ENCODE data around the gene AMBP.

AMBP gene

DNA sequence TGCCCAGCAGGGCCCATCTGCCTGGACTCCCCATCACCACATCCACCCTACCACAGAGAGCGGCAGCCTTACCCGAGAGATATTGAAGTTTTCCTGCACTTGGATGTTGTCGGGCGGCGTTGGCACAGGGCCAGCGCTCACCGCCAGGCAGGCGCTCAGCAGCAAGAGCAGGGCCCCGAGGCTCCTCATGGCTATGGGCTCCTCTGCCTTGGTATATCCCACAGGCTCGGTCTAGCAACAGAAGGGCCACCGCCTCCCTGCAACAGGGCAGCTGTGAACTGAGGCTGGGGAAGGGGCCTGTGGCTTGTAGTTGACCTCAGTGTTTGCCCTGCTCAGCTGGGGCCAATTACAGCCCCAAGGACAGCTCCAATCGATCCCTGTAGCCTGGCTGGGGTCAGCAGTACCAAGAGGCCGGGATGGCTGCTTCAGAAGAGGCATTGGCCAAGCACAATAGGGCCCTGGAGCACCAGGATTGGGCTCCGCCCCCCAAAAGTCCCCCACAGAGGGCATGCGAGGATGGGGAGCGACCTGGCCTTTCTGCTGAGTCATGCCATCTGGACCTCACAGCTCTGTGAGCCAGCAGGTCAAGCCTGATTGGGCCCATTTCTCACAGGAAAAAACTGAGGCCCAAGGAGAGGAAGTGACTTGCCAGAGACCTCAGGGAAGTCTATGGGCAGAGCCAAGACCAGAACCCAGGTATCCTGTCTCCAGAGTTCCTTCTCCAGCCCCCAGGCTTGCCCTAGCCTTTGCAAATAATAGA is at the start of gene AMBP:
AMBP (minus strand) TSS at position 280 of the 760 bp plus-strand sequence; CDS start at position 189, 91 bp downstream.
- DNase-seq (ENCODE audit: low read depth): no peak
- TF ChIP-seq, protein P1, sequence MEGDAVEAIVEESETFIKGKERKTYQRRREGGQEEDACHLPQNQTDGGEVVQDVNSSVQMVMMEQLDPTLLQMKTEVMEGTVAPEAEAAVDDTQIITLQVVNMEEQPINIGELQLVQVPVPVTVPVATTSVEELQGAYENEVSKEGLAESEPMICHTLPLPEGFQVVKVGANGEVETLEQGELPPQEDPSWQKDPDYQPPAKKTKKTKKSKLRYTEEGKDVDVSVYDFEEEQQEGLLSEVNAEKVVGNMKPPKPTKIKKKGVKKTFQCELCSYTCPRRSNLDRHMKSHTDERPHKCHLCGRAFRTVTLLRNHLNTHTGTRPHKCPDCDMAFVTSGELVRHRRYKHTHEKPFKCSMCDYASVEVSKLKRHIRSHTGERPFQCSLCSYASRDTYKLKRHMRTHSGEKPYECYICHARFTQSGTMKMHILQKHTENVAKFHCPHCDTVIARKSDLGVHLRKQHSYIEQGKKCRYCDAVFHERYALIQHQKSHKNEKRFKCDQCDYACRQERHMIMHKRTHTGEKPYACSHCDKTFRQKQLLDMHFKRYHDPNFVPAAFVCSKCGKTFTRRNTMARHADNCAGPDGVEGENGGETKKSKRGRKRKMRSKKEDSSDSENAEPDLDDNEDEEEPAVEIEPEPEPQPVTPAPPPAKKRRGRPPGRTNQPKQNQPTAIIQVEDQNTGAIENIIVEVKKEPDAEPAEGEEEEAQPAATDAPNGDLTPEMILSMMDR (conservative IDR thresholded peaks at IDR 0.05; ENCODE audit: low read depth, low read length): no peak
- H3K4me3 ChIP-seq (ENCODE audit: low read depth, low read length): no peak within 1 kb of the TSS

DNA sequence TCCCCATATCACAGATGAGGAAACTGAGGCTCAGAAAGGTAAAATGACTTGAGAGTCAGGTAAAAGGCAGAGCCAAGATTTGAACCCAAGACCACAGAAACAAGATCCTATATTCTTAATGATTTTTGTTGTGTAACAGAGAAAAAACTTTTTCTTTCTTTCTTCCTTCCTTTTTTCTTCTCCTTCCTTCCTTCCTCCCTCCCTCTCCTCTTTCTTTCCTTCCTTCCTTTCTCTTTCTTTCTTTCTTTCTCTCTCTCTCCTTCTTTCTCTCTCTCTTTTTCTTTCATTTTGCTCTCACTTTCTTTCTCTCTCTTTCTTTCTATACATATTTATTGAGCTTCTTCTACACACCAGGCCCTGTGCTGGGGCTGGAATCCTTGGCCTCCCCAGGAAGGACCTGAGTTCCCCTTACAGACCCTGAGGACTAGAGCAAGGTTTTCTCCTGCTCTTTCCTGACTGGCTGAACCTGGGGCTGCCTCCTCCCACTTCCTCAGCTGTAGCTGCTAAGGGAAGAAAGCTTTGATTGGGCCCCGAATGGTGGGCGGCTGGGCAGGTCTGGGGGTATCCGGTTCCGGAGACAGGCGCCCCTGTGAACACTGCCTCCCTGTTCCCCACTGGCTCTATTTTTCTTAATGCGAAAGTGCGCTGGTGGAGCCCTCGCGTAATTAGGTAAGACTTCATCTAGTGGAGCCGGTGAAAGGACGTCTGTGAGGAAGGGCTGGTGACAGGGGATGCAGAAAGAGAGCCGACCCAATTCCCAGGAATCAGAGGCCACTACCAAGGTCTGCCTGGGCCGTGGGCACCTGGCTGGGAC is 48.4 kb upstream of the AMBP start:
- H3K4me3 ChIP-seq (ENCODE audit: low read depth, low read length): no peak overlapping the region
- TF ChIP-seq, protein P1 (conservative IDR thresholded peaks at IDR 0.05; ENCODE audit: low read depth, low read length): no peak
- no peak for DNase-seq (ENCODE audit: low read depth)

DNA sequence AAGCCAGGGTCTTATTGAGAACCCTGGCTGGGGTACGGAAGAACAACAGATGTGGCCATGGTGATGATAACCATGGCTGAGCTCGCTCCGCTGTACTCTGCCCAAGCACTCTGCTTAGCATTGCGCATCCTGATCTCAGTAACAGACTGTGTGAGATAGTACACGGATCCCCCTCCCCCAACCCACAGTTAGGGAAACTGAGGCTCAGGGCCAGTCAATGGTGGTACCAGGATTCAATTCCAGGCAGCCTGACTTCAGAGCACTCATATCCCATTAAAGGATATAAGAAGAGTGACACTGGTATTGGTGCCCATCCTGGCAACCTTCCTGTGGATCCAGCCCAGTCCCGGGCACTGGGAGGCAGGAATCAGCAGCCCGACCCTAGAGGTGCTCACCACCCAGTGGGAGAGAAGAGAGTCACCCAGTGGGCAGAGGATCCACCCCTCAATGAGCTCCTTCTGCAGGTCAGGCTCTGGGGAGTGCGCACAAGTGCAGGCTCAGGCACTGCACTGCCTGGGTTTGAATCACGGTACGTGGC is 47.4 kb upstream of the AMBP start:
- TF ChIP-seq, protein P1 (conservative IDR thresholded peaks at IDR 0.05; ENCODE audit: low read depth, low read length): no peak
- no peak overlapping the region for H3K4me3 ChIP-seq (ENCODE audit: low read depth, low read length)
- DNase-seq (ENCODE audit: low read depth): no peak

DNA sequence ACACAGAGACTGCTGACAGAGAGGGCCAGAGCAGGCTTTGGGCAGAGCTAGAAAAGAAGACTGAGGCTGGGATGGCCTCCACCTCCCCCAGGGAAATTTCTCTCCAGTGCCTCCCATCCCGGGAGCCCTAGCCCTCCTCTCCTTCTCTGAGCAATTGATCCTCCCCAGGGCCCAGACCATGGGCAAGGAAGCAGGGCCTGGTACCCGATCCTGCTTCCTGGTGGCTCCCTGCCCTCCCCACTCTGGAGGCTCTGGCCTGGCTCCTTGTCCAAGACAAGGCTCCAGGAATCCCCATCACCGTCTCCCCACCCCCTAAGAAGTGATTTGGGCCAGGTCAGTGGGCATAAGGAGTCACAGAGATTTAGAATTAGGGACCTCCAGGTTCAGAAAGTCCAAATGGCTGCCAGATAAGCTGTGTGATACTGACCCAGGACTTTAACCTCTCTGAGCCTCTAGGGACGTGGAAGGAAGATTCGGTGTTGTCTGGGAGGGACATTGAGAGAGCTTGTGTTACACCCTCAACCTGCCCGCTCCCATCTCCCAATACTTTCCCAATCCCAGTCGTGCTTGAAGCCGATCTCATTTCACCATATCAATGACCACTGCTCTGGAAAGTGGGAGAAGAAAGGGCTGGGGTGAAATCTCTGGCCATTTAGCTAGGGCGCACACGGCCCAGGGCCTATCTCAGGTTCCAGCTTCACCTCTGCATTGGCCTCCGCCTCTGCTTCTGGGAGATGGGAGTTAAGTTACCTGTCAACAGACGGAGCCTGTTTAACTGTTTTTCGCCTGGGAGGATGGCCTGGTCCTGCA is 46.8 kb upstream of the AMBP start:
- TF ChIP-seq, protein P1 (conservative IDR thresholded peaks at IDR 0.05; ENCODE audit: low read depth, low read length): no peak
- H3K4me3 ChIP-seq (ENCODE audit: low read depth, low read length): no peak overlapping the region
- no peak for DNase-seq (ENCODE audit: low read depth)

DNA sequence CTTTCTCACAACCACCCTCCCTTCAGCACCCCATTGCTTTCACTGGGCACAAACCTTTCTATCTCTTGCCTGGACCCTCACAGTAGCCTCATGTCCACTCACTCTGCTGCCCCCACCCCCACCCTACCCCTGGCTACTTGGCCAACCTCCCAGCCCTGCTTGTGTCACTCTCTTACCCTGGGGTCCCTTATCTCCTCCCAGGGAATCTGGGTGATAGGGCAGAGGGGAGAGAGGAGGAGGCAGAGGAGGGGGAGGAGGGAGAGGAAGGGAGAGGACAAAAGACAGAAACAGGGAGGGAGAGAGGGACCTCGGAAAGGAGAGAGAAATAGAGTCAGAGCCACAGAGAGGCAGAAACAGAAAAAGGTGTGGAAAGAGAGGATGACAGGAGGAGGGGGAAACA is 46.0 kb upstream of the AMBP start:
- DNase-seq (ENCODE audit: low read depth): no peak
- H3K4me3 ChIP-seq (ENCODE audit: low read depth, low read length): no peak overlapping the region
- TF ChIP-seq, protein P1 (conservative IDR thresholded peaks at IDR 0.05; ENCODE audit: low read depth, low read length): no peak
